Tibial nerve (tissue), 4 donors: ENCODE measurements around the gene ENOSF1. TPM values are rescaled to one million over a fixed set of nuclear protein-coding genes. Genes with fewer than 3 reads are reported as not detected.

ENCODE experiments used
- DNase-seq, 2 donors: peaks; one replicate each; pipeline ENCODE4 v3.0.0-alpha.2; 2019; ENCODE audit warnings: low spot score in 2 of 2
- H3K27ac ChIP-seq, 4 donors: fragments of 200-600 bp; sonication (generic) in 3 of 4; one replicate each; pipeline ENCODE4 v1.5.1; 2017 to 2019; ENCODE audit warnings: mild to moderate bottlenecking in 1 of 4
- H3K27me3 ChIP-seq, 2 donors: fragments of 200-600 bp; sonication (generic) in 1 of 2; one replicate each; pipeline versions ENCODE4 v1.5.1 to v1.6.0; 2017 to 2019
- H3K36me3 ChIP-seq, 3 donors: fragments of 200-600 bp; sonication (generic); one replicate each; pipeline ENCODE4 v1.5.1; 2018 to 2019
- H3K4me1 ChIP-seq, 4 donors: fragments of 200-600 bp; sonication (generic) in 3 of 4; one replicate each; pipeline ENCODE4 v1.5.1; 2017 to 2019
- H3K4me3 ChIP-seq, 4 donors: fragments of 200-600 bp; sonication (generic) in 3 of 4; one replicate each; pipeline ENCODE4 v1.5.1; 2017 to 2019; ENCODE audit warnings: mild to moderate bottlenecking in 1 of 4, moderate library complexity in 1 of 4
- H3K9me3 ChIP-seq, 4 donors: fragments of 200-600 bp; sonication (generic) in 3 of 4; one replicate each; pipeline ENCODE4 v1.5.1; 2017 to 2019
- EP300 ChIP-seq, 2 donors: sonication (generic); formaldehyde crosslinking; IDR thresholded peaks; one replicate each; pipeline ENCODE4 v1.6.1; 2017; ENCODE audit warnings: antibody characterized with exemption in 2 of 2, mild to moderate bottlenecking in 1 of 2
- POLR2A ChIP-seq, 2 donors: fragments of 450-650 bp; IDR thresholded peaks; one replicate each; pipeline ENCODE4 v1.6.1; 2017; ENCODE audit warnings: antibody characterized with exemption in 2 of 2, mild to moderate bottlenecking in 2 of 2, moderate library complexity in 2 of 2
- WGBS, 2 donors: methylation state at CpG; one replicate each; pipeline ENCODE4 v1.1.5; 2018; 5-methylcytosine and 5-hydroxymethylcytosine counted together
- total RNA-seq, 4 donors: library from RNA; depleted of rRNA; stranded (reverse); fragments of >200 nt; gene quantifications; one replicate each; pipeline ENCODE4 v1.1.0, GENCODE V29; 2016
- TF ChIP-seq, protein P1 (sequence below), 5 experiments: fragments of 200-600 bp in 3 of 5; fragments of 450-650 bp in 2 of 5; sonication (generic) in 3 of 5; IDR thresholded peaks; one replicate each; pipeline ENCODE4 v1.5.1; 2016 to 2019; ENCODE audit warnings: antibody characterized with exemption in 5 of 5, mild to moderate bottlenecking in 3 of 5, moderate library complexity in 2 of 5

ENOSF1 gene
- total RNA-seq, 4 donors from 2014 or later: 37.0 to 86.9 (median 47.3) TPM

DNA sequence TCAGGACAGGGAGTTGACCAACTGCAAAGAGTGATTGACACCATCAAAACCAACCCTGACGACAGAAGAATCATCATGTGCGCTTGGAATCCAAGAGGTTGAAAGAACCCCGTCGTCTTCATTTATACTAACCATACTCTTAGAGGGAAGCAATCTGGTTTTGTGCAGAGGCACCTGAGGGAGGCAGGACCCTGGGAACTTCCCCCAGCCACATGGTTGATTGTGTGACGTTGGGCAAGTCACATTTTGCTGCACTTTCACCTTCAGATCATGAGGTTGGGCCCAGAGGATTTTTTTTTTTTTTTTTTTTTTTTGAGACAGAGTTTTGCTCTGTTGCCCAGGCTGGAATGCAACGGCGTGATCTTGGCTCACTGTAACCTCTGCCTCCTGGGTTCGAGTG lies 43.4 kb downstream of the ENOSF1 start:
- Histone ChIP-seq H3K9me3 (no peaks in the 10 kb centered on the region), H3K4me3 (no peak overlapping the region), H3K36me3 (peaks cover 0 to 46% (median 3%) of the 10 kb centered on the region in 3 donors), H3K27me3 (no peaks in the 10 kb centered on the region), H3K27ac (no peak overlapping the region), H3K4me1 (no peaks in the 10 kb centered on the region)
- TF ChIP-seq POLR2A (IDR thresholded peaks at IDR 0.05): no peak
- TF ChIP-seq EP300 (IDR thresholded peaks at IDR 0.05): no peak
- TF ChIP-seq, protein P1, sequence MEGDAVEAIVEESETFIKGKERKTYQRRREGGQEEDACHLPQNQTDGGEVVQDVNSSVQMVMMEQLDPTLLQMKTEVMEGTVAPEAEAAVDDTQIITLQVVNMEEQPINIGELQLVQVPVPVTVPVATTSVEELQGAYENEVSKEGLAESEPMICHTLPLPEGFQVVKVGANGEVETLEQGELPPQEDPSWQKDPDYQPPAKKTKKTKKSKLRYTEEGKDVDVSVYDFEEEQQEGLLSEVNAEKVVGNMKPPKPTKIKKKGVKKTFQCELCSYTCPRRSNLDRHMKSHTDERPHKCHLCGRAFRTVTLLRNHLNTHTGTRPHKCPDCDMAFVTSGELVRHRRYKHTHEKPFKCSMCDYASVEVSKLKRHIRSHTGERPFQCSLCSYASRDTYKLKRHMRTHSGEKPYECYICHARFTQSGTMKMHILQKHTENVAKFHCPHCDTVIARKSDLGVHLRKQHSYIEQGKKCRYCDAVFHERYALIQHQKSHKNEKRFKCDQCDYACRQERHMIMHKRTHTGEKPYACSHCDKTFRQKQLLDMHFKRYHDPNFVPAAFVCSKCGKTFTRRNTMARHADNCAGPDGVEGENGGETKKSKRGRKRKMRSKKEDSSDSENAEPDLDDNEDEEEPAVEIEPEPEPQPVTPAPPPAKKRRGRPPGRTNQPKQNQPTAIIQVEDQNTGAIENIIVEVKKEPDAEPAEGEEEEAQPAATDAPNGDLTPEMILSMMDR (IDR thresholded peaks at IDR 0.05): no peak
- WGBS, 2 donors: 91 to 93% methylated on average over 8 of the region's 8 CpGs
- no peak for DNase-seq

DNA sequence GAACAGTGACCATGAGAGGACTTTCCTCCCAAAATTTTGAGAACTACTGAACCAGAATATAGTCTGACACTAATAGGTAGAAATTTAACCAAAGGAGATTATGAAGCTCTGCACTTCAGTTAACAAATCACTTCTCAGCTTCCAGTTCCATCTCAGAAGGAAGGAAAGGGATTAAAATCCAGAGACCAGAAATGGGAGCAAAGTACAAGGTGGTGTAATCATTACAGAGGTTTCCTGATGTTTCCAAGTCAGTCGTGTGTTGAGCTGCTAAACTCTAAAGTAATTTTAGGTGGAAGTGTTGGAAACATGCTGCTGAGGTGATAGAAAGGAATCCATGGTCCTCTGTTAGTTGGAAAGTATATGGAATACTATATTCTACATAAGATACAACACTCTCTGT lies 44.2 kb downstream of the ENOSF1 start:
- Histone ChIP-seq H3K36me3 (peaks cover 0 to 39% (median 3%) of the 10 kb centered on the region in 3 donors), H3K4me3 (no peak overlapping the region), H3K27ac (no peak overlapping the region), H3K4me1 (no peaks in the 10 kb centered on the region), H3K27me3 (no peaks in the 10 kb centered on the region), H3K9me3 (no peaks in the 10 kb centered on the region)
- no peak for TF ChIP-seq POLR2A (IDR thresholded peaks at IDR 0.05)
- TF ChIP-seq, protein P1 (IDR thresholded peaks at IDR 0.05): no peak
- no peak for TF ChIP-seq EP300 (IDR thresholded peaks at IDR 0.05)
- no peak for DNase-seq
- 66 to 80% methylated on average over 1 of the region's 1 CpG for WGBS, 2 donors

DNA sequence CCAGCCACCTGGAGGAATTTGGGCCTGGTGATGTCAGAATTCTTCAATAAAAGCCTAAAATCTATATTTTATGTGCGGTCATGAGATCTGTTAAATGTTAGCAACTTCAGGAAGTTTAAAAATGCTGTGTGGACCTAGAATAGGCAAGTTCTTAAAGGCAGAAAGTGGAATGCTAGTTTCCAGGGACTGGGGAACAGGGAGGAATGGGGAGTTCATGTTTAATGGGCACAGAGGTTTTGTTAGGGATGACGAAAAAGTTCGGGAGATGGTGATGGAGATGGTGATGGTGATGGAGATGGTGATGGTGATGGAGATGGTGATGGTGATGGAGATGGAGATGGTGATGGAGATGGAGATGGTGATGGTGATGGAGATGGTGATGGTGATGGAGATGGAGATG lies 45.8 kb downstream of the ENOSF1 start:
- DNase-seq: no peak
- Histone ChIP-seq H3K4me3 (no peak overlapping the region), H3K27ac (no peak overlapping the region), H3K27me3 (no peaks in the 10 kb centered on the region), H3K4me1 (no peaks in the 10 kb centered on the region), H3K36me3 (peaks cover 0 to 23% (median 0%) of the 10 kb centered on the region in 3 donors), H3K9me3 (no peaks in the 10 kb centered on the region)
- TF ChIP-seq EP300 (IDR thresholded peaks at IDR 0.05) (no peak), POLR2A (IDR thresholded peaks at IDR 0.05) (no peak)
- TF ChIP-seq, protein P1 (IDR thresholded peaks at IDR 0.05): no peak
- WGBS, 2 donors: 97 to 99% methylated on average over 3 of the region's 3 CpGs

DNA sequence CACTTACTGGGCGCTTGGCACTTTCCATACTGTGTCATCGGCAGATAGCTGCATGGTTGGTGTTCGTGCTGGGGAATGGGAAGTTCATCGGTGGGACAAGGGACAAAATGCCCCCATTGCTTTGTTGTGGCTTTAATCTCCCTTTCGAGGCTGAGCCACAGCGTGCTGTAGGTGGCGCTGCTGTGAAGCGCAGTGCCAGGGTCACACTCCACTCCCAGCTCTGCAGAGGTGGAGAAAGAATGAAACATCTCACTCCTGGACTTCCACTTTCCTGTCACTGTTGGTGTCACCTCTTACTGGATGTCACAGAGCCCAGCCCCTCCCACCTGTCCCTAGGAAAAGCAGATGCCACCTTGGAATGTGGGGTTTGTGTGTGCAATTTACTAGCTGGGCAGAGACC lies 46.3 kb downstream of the ENOSF1 start:
- Histone ChIP-seq H3K27ac (no peak overlapping the region), H3K36me3 (peaks cover 0 to 18% (median 0%) of the 10 kb centered on the region in 3 donors), H3K27me3 (no peaks in the 10 kb centered on the region), H3K4me1 (no peaks in the 10 kb centered on the region), H3K9me3 (no peaks in the 10 kb centered on the region), H3K4me3 (no peak overlapping the region)
- 92% methylated on average over 8 of the region's 8 CpGs for WGBS, 2 donors
- DNase-seq: no peak
- TF ChIP-seq EP300 (IDR thresholded peaks at IDR 0.05) (no peak), POLR2A (IDR thresholded peaks at IDR 0.05) (no peak)
- TF ChIP-seq, protein P1 (IDR thresholded peaks at IDR 0.05): no peak

DNA sequence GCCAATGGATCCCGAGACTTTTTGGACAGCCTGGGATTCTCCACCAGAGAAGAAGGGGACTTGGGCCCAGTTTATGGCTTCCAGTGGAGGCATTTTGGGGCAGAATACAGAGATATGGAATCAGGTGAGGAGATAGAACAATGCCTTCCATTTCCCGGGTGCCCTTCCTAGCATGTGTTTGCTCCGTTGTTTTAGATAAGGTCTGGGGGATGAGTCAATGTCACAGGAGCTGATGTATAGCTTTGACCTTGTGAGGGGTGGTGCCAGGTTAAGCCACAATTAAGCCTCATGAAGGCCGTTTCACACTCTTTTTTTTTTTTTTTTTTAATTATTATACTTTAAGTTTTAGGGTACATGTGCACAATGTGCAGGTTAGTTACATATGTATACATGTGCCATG lies 50.2 kb downstream of the ENOSF1 start:
- TF ChIP-seq, protein P1 (IDR thresholded peaks at IDR 0.05): no peak
- TF ChIP-seq POLR2A (IDR thresholded peaks at IDR 0.05): no peak
- no peak for TF ChIP-seq EP300 (IDR thresholded peaks at IDR 0.05)
- H3K27ac ChIP-seq: no peak overlapping the region
- H3K4me1 ChIP-seq: peaks cover 0 to 16% (median 3%) of the 10 kb centered on the region in 4 donors
- H3K36me3 ChIP-seq: no peaks in the 10 kb centered on the region
- H3K9me3 ChIP-seq: no peaks in the 10 kb centered on the region
- DNase-seq: no peak
- peaks cover 0 to 9% of the 10 kb centered on the region in 2 donors for H3K27me3 ChIP-seq
- H3K4me3 ChIP-seq: no peak overlapping the region
- WGBS, 2 donors: 91 to 98% methylated on average over 4 of the region's 4 CpGs
